GM23248 (cell line): Measurements from ENCODE around the gene CTDNEP1.

Source experiments
- EZH2 ChIP-seq: fragments of 200-600 bp; sonication (generic); IDR thresholded peaks from 2 replicates; pipeline ENCODE4 v1.6.1; 2018; ENCODE audit warnings: antibody characterized with exemption, mild to moderate bottlenecking; ENCODE audit not compliant: insufficient read depth, poor library complexity, severe bottlenecking
- EZH2phosphoT487 ChIP-seq: fragments of 200-600 bp; sonication (generic); IDR thresholded peaks from 2 replicates; pipeline ENCODE4 v1.6.1; 2018; ENCODE audit warnings: antibody characterized with exemption, moderate library complexity, mild to moderate bottlenecking, low read depth; ENCODE audit not compliant: insufficient read depth

GRCh38 chr17:7250695-7251627, 573 bp downstream of the CTDNEP1 start:
- no peak for TF ChIP-seq EZH2phosphoT487
- no peak for TF ChIP-seq EZH2
